ENCODE results near the gene C20orf96. TPM values are rescaled to one million over a fixed set of nuclear protein-coding genes. Genes with fewer than 3 reads are reported as not detected.

C20orf96 gene
- total RNA-seq: 1.4 and 2.2 TPM in 2 replicates

DNA sequence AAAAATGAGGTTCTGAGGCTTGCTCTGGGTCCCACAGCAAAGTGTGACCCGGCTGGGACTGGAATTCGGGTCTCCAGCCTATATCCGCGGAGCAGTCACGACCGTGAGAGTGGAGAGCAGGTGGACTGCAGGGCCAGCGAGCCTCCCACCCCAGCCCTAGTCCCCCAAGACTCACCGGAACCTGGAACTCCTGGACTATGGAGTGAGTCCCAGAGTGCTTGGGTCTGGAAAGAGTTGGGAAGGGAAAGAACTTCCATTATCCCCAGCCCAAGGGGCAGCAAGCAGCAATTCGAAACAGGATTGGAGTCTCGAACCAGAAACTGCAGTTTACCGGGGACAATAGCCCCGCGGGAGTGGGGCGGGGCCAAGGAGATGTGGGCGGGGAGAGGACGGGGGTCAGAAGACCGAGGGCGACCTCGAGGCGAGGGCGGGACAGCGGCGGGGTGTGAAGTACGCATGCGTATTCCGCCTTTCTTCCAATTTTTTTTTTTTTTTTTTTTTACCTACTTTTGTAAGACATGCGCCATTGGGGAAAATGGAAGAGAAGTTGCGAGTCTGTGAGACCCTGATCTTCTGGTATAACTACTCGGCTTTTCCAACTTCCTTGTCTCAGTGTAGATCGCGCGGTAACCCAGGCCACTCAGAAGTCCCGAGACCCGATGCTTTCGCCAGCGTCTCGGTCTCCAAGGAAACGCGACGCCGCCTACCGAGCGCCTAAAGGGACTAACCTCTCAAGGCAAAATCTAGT, at the start of gene C20orf96:
Gene C20orf96 (minus strand): TSS at position 667 of the 748 bp plus-strand sequence. CDS start 140 bp downstream, at position 527.

GRCh38 chr20:325045-325888, 34.7 kb upstream of the C20orf96 start, which contains the start of gene SOX12:
SOX12 (plus strand) TSS chr20:325552; CDS start chr20:325925, 373 bp downstream.

DNA sequence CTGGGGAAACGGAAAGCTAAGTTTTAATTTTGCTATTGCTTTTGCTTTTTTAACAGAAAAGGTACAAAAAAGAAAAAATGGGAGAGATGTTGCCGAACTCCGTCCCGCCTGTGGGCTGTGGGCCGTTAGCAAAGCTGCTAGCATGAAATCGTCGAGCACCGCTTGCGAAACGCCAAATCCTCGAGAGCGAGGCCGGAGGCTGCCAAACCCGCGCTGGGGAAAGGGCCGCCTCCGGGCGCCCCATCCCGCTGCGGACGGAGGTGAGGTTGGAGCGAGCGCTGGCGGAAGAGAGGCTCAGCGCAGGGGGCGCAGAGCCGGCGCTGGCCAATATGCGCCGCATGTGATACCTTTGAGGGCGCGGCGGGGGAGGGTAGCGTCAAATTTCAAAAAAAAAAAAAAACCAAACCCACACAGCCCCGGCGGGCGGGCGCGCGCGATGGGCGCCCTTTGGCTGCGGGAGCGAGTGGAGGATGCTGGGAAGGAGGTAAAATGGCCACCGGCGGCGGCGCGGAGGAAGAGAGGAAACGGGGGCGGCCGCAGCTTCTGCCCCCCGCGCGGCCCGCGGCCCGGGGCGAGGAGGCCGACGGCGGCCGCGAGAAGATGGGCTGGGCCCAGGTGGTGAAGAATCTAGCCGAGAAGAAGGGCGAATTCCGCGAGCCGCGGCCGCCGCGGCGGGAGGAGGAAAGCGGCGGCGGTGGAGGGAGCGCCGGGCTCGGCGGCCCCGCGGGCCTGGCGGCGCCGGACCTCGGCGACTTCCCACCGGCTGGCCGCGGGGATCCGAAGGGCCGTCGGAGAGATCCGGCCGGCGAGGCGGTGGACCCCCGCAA, 6.8 kb upstream of the C20orf96 start, which contains the start of gene ZCCHC3:
Gene ZCCHC3 (plus strand): TSS at position 473 of the 827 bp plus-strand sequence. CDS start 17 bp downstream, at position 490.

GRCh38 chr20:257419-257818, 33.1 kb downstream of the C20orf96 start, which contains the start of gene DEFB132:
DEFB132 (plus strand) TSS chr20:257724; CDS start chr20:257779, 55 bp downstream.

GRCh38 chr20:226958-227357, 63.6 kb downstream of the C20orf96 start, which contains the start of gene DEFB129:
DEFB129 (plus strand) TSS chr20:227258; CDS start chr20:227289, 31 bp downstream.

Other genes starting within 250 kb of the C20orf96 start
- not detected in 2 replicates for gene DEFB125, start 203.1 kb downstream of the C20orf96 start, total RNA-seq
- gene DEFB126, start 148.2 kb downstream of the C20orf96 start, total RNA-seq: not detected in 2 replicates
- not detected in 2 replicates for gene DEFB127, start 133.3 kb downstream of the C20orf96 start, total RNA-seq
- gene DEFB128, start 101.0 kb downstream of the C20orf96 start, total RNA-seq: not detected in 2 replicates
- gene DEFB129, start 63.5 kb downstream of the C20orf96 start, total RNA-seq: not detected in 2 replicates
- gene DEFB132, start 33.0 kb downstream of the C20orf96 start, total RNA-seq: not detected in 2 replicates
- 19.8 and 24.2 TPM in 2 replicates for gene ZCCHC3, start 6.8 kb upstream of the C20orf96 start, total RNA-seq
- 1.5 TPM in 2 replicates for gene SOX12, start 34.8 kb upstream of the C20orf96 start, total RNA-seq
- gene NRSN2, start 56.4 kb upstream of the C20orf96 start, total RNA-seq: 12.7 and 14.0 TPM in 2 replicates
- gene TRIB3, start 90.0 kb upstream of the C20orf96 start, total RNA-seq: 31.5 and 37.9 TPM in 2 replicates
- gene RBCK1, start 117.5 kb upstream of the C20orf96 start, total RNA-seq: 57.8 and 66.2 TPM in 2 replicates
- gene TBC1D20, start 171.8 kb upstream of the C20orf96 start, total RNA-seq: 19.8 and 20.3 TPM in 2 replicates